GM21360 (cell line): ENCODE data around the gene C1orf87.

Experiments used
- ATAC-seq: cut with Tn5 transposase; IDR thresholded peaks from one replicate; pipeline ENCODE4 v1.9.1; 2021; ENCODE audit warnings: mild to moderate bottlenecking, moderate library complexity; ENCODE audit not compliant: unreplicated experiment

C1orf87 gene

GRCh38 chr1:60065199-60065598, 8.4 kb downstream of the C1orf87 start:
- no peak for ATAC-seq

- no peak for ATAC-seq
Observed at GRCh38 chr1:60063561-60063960, 10.0 kb downstream of the C1orf87 start.

GRCh38 chr1:60059468-60059867, 14.1 kb downstream of the C1orf87 start:
- no peak for ATAC-seq

GRCh38 chr1:60055336-60055735, 18.2 kb downstream of the C1orf87 start:
- no peak for ATAC-seq

- ATAC-seq = no peak
Observed at GRCh38 chr1:60054374-60054773, 19.2 kb downstream of the C1orf87 start.

- no peak for ATAC-seq
Observed at GRCh38 chr1:60052601-60053000, 21.0 kb downstream of the C1orf87 start.

DNA sequence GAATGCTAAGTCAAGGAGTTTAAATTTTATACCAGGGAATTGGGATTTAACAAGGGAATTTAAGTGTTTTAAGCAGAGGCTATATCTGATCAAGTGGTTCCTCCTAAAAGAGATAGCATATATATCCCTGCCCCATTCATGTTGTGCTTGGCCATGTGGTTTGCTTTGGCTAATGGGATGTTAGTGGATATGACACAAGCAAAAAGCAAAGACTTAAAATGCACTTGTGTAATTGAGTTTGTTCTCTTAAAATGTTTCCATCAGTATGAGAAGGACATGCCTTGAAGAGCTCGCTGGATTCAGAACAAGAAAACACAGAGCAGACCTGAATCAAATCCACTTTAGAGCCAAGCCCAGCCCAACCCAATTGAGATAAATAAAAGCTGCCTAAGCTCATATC, 22.4 kb downstream of the C1orf87 start:
- no peak for ATAC-seq

GRCh38 chr1:60049188-60049587, 24.4 kb downstream of the C1orf87 start:
- ATAC-seq = no peak

DNA sequence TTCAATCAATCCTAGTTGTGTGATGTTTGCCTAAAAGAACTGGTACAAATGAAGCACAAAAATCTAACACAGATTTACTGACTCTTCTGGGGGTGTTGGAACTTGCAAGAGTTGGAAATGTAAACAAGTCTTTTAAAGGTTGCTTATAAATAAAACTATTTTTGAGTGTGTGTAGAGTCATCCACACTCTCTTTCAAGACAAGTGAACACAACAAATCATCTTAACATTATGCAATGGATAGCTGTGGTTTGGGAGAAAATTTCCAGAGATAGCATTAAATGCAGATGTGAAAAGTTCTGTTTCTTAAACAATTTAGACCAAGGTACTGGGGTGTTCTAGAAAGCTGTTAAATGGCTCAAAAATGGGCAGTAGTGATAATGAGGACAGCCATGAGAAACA, 28.7 kb downstream of the C1orf87 start:
- ATAC-seq = no peak

DNA sequence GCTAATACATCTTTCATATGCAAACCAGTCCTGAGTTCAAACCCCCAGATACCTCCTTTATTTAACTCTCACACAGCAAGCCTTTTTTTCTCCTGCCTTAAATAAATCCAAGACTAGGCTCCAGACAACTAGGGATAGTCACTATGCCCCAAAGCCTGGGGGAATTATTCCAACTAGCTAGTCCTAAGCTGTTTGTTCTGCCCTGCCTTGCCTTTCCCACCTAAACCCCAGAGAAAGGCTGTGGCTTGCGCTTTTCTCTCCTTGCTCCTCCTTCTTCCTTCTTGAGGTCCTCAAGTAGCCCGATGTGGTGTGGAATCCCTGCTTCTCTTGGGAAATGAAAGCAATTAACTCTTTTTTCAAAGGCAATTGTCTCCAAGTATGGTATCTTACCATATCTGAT, 31.8 kb downstream of the C1orf87 start:
- no peak for ATAC-seq

DNA sequence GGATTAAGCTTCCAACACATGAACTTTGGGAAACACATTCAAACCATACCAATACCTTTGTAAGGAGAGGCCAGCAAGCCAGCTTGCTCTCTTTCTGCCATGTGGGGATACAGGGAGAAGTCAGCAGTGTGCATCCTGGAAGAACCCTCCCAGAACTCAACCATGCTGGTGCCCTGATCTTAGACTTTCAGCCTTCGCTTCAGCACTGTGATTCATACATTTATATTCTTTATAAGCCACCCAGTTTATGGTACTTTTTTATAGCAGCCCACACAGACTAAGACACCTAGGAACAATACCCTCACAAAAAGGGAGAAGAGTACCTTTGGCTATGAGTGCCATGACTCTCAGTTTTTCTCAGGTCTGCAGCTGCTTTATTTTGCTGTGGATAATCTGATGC, 35.9 kb downstream of the C1orf87 start:
- ATAC-seq = no peak

- no peak for ATAC-seq
Observed at GRCh38 chr1:60036856-60037460, 36.6 kb downstream of the C1orf87 start.

- ATAC-seq = no peak
Observed at GRCh38 chr1:60035921-60036320, 37.6 kb downstream of the C1orf87 start.

DNA sequence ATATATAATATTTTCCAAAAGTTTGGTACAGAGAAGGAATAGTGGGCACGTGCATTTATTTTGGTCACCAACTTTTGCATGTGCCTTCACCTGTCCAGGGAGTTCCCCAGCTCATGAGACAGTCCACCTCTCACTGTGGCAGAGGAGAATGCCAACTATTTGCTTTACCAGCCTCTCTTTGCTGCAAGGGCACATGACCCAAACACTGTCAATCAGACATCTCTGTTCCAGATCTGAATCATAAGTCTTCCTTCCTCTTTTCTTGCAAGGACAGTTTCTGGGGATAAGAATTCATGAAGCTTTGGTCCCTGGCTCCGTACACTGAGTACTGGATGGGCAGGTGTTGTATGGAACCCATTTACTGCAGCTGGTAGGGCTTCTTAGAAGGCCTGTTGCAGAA, 38.6 kb downstream of the C1orf87 start:
- ATAC-seq = no peak

GRCh38 chr1:60033066-60033465, 40.5 kb downstream of the C1orf87 start:
- ATAC-seq = no peak

DNA sequence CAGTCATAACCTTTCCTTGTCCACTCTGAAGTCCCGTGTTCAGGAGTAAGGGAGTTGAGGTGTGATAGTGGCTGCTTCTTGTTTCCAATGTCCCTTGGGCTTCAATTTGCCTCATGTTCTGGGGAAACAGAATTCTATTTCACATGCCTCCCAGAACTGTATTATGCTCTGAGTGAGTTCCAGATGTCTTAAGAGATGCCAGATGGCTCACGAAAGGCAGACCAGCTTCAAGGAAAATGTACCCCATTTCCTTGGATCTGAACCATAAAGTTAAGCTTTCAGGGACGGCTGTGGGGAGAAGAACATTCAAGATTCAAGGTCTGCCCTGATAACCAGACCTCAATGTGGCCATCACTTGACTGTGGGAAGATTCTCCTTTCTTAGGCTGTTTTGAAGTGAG, 42.4 kb downstream of the C1orf87 start:
- no peak for ATAC-seq

DNA sequence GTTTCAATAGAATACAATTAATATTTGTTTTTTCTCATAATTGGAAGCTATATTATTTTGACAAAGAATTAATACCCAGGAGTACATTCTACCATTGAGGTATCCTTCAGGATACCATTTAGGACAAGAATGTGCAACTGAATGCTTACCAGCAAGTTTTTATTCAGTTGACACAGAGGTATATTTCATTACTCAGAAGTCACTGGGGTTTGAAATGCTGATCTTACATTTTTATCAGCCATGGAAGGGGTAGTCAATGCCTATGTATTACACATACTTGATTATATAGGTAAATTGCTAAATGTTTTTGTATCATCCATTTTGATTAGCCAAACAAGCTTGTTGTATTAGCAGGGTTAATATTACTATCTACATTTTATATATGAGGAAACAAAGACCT, 48.0 kb downstream of the C1orf87 start:
- ATAC-seq = no peak

GRCh38 chr1:60017508-60018205, 55.9 kb downstream of the C1orf87 start:
- no peak for ATAC-seq

GRCh38 chr1:60010690-60011089, 62.9 kb downstream of the C1orf87 start:
- ATAC-seq = no peak

GRCh38 chr1:60008500-60008899, 65.1 kb downstream of the C1orf87 start:
- ATAC-seq = no peak

- ATAC-seq = no peak
Observed at GRCh38 chr1:60000625-60001024, 72.9 kb downstream of the C1orf87 start.

DNA sequence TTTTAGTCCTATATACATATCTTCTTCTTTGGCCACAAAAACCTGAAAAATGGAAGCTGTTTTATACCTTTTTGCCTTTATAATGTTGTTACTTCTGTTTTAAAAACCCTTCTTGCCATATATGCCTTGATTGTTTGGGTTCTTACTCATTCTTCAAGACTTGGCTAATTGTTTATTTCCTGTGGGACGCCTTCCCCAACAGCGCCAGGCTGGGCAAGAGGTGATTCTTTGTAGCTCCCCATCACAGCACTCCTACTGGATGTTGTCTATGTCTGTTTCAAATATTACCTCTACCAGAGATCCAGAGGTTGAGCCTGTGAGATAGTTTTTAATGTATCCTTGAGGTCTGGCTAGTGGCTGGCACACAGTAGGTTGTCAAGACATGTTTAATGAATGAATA, 73.8 kb downstream of the C1orf87 start:
- no peak for ATAC-seq

DNA sequence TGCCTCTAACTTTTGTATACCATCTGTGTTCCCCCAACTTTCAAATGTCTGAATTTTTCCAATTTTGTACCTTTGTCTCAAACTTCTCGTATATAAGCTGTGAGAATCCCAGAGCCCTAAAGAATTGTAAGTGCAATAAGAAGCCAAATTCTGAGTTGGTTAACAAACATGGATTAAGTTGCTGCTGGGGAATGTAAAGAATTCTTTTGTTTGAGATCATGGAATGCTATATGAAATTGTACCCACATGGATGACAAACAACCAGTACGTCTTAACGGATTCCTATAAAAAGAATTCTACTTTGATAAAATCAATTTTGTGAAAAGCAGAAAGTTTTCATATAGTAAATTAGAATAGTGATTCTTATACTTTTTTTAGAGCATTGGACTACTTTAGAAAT, 74.6 kb downstream of the C1orf87 start:
- ATAC-seq = no peak
